ENCODE data around the gene EXOC5. TPM values are rescaled to one million over a fixed set of nuclear protein-coding genes. Genes with fewer than 3 reads are reported as not detected.
"Not testable (repeated sequence)": the region's sequence is repeated elsewhere in the genome, so short reads cannot be mapped to it uniquely, and the experiment has no call there.

Gene EXOC5
- total RNA-seq, 1 experiment from 2014 or later = 96.8 TPM

DNA sequence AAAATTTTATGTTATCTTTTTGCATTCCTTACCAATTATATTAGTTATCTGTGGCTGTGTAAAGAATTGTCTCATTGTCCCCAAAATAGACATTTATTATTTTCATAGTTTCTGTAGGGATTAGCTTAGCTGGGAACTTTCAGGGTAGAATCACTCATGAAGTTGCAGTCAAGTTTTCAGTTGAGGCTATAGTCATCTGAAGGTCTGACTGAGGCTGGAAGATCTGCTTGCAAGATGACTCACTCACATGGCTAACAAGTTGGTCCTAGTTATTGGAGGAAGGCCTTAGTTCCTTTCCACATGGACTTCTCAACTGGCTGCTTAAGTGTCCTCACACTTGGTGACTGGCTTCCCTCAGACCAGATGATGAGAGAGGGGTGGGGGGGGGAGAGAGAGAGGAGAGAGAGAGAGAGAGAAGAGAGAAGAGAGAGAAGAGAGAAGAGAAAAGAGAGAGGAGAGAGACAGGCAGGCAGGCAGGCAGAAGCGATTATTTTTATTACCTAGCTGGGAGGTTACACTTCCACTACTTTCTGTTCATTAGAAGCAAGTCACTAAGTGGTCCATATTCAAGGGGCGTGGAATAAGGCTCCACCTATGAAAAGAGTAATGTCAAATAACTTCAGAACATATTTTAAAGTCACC is 6.4 kb upstream of the EXOC5 start:
- Histone ChIP-seq H3K27ac (no peak overlapping the region), H3K4me1 (no peaks in the 10 kb centered on the region), H3K27me3 (no peaks in the 10 kb centered on the region), H3K36me3 (peaks cover 26% of the 10 kb centered on the region), H3K4me3 (no peak overlapping the region), H3K9me3 (replicated peaks) (no peaks in the 10 kb centered on the region)
- DNase-seq = no peak

DNA sequence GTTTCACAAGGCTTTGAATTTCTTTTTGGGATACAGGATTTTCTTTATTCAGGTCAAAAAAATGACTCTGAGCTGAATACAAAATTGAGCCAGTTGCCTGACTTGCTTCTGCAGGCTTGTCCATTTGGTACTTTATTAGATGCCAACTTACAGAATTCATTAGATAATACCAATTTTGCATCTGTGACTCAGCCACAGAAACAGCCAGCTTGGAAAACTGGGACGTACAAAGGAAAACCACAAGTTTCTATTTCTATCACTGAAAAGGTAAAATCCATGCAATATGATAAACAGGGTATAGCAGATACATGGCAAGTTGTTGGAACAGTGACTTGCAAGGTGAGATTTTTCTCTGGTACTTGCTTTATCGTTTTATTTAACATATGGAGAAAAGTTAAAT is 5.8 kb upstream of the EXOC5 start:
- no peak overlapping the region for H3K27ac ChIP-seq
- H3K9me3 ChIP-seq (replicated peaks) = no peaks in the 10 kb centered on the region
- no peaks in the 10 kb centered on the region for H3K4me1 ChIP-seq
- H3K4me3 ChIP-seq = no peak overlapping the region
- H3K27me3 ChIP-seq = no peaks in the 10 kb centered on the region
- H3K36me3 ChIP-seq = peaks cover 26% of the 10 kb centered on the region
- DNase-seq = no peak

DNA sequence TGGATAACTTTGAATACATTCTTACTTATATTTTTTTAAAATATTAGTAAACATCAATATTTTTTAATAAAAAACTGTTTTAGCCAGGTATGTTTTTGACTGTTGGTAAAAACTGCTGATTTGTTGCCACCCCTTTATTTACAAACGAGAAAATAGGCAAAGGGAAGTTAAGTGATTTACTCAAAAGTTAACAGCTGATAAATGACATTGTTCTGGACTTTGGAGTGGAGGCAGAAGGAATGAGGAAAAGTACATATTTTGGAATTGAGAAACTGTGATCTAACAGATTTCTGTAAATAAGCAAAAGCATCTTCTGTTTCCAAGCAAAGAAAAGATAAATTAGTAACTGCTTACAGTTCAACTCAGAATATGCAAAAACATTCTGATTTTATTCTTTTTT is 4.5 kb upstream of the EXOC5 start:
- no peaks in the 10 kb centered on the region for H3K27me3 ChIP-seq
- no peak overlapping the region for H3K4me3 ChIP-seq
- DNase-seq = no peak
- H3K27ac ChIP-seq = no peak overlapping the region
- peaks cover 26% of the 10 kb centered on the region for H3K36me3 ChIP-seq
- H3K4me1 ChIP-seq = no peaks in the 10 kb centered on the region
- no peaks in the 10 kb centered on the region for H3K9me3 ChIP-seq (replicated peaks)

DNA sequence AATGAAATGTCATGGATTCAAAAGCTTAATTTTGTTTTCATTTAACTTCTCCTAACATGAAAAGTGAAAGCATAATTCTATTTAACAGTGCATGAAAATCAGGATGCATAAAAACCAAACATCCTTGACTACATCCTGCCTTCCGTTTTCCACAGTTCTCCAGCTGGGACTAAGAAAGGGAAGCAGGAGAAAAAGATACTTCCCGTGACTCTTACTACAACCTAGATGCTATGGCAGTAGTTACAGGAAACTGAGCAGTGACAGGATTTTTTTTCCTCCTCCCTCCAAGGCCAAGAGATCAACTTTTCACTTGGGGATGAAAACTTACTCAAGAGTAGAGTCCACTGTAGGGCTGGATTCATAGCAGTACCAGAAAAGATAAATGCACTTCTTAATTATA is 2.6 kb downstream of the EXOC5 start:
- peaks cover 3% of the 10 kb centered on the region; the same call in 1 of the 2 replicates for H3K36me3 ChIP-seq
- no peak for DNase-seq
- H3K27me3 ChIP-seq = no peaks in the 10 kb centered on the region
- no peaks in the 10 kb centered on the region; the same call in 1 of the 2 replicates for H3K4me1 ChIP-seq
- no peaks in the 10 kb centered on the region for H3K9me3 ChIP-seq (replicated peaks)
- H3K4me3 ChIP-seq = no peak overlapping the region
- no peak overlapping the region for H3K27ac ChIP-seq

DNA sequence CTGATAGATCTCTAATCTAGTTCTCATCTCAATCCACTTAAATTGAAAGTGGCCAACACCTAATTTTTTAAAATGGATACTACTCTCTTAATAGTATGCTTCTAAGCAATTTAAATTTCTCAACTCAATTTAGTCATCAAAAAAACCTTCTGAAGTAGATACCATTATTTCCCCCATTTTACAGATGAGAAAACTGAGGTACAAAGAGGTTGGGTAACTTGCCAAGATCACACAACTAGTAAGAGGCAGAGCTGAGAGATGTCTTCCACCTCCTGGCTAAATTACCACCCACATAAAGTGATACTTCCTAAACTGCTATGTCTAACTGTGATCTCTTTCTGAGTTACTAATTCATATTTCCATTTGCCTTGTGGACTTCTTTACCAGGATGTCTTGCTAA is 6.6 kb downstream of the EXOC5 start:
- Histone ChIP-seq H3K9me3 (replicated peaks) (no peaks in the 10 kb centered on the region), H3K36me3 (no peaks in the 10 kb centered on the region; the same call in 1 of the 2 replicates), H3K27ac (no peak overlapping the region), H3K4me1 (no peaks in the 10 kb centered on the region; the same call in 1 of the 2 replicates), H3K27me3 (no peaks in the 10 kb centered on the region), H3K4me3 (no peak overlapping the region)
- no peak for DNase-seq

DNA sequence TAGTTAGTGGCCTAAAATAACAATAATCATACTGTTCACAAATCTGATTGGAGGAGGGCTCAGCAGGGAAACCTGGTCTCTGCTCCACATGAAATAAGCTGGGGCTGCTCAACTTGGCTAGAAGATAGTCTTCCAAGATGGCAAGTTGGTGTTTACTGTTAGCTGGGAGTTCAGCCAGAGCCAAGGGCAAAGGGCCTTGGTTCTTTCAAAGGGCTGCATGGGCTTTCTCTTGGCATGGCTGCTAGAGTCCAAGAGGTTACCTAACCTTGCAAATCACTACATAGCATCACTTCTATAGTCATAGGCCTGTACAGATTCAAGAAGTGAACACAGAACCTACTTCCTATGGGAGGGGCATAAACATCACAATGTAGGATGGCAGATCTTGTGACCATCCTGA is 7.1 kb downstream of the EXOC5 start:
- no peaks in the 10 kb centered on the region; the same call in 1 of the 2 replicates for H3K4me1 ChIP-seq
- H3K9me3 ChIP-seq (replicated peaks) = no peaks in the 10 kb centered on the region
- H3K27me3 ChIP-seq = no peaks in the 10 kb centered on the region
- H3K36me3 ChIP-seq = no peaks in the 10 kb centered on the region; the same call in 1 of the 2 replicates
- H3K4me3 ChIP-seq = no peak overlapping the region
- no peak overlapping the region for H3K27ac ChIP-seq
- no peak for DNase-seq

DNA sequence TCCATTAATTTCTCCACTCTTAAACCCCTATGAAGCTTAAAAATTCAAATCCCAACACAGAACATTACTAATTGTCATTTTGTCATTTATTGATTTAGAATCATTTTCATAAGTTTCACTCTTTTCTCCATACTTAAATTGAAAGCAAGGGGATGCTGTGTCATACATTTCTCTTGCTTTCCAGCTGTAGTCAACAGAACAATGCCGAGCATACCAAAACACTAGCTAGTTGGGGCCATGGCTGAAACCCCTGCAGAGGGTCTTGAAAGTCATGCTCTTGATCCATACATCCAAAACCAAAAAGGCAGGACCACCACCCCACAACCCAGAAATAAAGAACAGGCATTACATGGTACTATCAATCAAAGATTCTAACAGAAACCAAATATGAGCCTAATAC is 9.0 kb downstream of the EXOC5 start:
- Histone ChIP-seq H3K9me3 (replicated peaks) (no peaks in the 10 kb centered on the region), H3K4me1 (no peaks in the 10 kb centered on the region), H3K27ac (no peak overlapping the region), H3K36me3 (no peaks in the 10 kb centered on the region; the same call in 1 of the 2 replicates), H3K4me3 (no peak overlapping the region), H3K27me3 (no peaks in the 10 kb centered on the region)
- DNase-seq = no peak

DNA sequence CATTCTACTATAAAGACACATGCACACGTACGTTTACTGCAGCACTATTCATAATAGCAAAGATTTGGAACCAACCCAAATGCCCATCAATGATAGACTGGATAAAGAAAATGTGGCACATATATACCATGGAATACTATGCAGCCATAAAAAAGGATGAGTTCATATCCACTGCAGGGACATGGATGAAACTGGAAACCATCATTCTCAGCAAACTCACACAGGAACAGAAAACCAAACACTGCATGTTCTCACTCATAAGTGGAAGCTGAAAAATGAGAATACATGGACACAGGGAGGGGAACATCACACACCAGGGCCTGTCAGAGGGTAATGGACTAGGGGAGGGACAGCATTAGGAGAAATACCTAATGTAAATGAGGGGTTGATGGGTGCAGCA is 10.5 kb downstream of the EXOC5 start:
- H3K4me1 ChIP-seq; H3K27ac ChIP-seq; H3K4me3 ChIP-seq; DNase-seq; H3K36me3 ChIP-seq; H3K9me3 ChIP-seq (replicated peaks); H3K27me3 ChIP-seq: not testable (repeated sequence)

DNA sequence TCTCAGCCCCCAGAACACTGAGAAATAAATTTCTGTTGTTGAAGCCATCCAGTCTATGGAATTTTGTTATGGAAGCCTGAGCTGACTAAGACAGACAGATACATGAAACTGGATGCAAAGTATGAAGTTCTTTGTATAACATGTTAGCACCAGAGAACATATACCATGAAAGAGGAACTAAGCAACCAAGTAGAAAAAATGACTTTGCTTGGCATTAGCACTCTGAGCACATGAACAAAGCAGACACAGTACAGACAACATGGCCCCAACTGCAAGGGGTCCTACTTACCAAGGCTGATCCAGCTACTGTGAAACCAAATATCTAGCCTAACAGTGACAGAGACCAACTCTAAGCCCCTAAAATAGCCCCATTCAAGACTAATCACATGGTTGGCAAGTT is 13.8 kb downstream of the EXOC5 start:
- H3K4me1 ChIP-seq = no peaks in the 10 kb centered on the region
- H3K36me3 ChIP-seq = no peaks in the 10 kb centered on the region
- H3K27ac ChIP-seq = no peak overlapping the region
- DNase-seq = no peak
- no peaks in the 10 kb centered on the region for H3K9me3 ChIP-seq (replicated peaks)
- H3K27me3 ChIP-seq = no peaks in the 10 kb centered on the region
- no peak overlapping the region for H3K4me3 ChIP-seq

DNA sequence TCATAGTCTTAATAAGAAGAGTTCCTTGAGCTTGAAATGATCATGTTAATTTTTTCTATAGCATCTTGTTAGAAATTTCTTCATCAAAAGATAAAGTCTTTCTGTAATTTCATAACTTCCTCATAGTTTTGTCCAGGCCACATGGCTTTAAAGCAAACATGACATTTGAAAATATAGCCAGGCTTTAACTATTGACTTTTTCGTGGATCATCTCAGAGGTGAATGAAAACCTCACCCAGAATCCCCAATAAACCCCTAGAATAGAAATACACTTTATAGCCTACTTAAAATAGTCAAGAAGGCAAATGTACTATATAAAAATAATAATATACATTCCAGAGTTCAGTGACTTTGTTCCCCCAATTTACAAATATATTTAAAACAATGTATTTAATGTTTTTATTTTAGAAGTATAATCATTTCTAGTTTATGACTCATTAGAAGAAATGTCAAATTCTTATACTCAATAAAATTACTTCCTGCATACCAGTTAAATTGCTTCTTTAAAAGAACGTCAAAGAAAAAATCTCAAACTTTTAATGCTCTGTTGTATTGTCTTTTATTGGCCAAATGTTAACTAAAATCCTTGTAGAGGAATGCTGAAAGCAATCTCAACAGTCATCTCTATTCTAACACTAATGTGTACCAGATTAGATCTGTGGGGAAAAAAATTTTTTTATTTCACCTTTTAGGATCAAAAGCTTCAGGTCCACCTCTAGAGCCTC is 21.6 kb downstream of the EXOC5 start:
- no peak overlapping the region for H3K4me3 ChIP-seq
- no peak for DNase-seq
- no peaks in the 10 kb centered on the region for H3K4me1 ChIP-seq
- peaks cover 14% of the 10 kb centered on the region for H3K36me3 ChIP-seq
- H3K27me3 ChIP-seq = no peaks in the 10 kb centered on the region
- no peak overlapping the region for H3K27ac ChIP-seq
- H3K9me3 ChIP-seq (replicated peaks) = no peaks in the 10 kb centered on the region

DNA sequence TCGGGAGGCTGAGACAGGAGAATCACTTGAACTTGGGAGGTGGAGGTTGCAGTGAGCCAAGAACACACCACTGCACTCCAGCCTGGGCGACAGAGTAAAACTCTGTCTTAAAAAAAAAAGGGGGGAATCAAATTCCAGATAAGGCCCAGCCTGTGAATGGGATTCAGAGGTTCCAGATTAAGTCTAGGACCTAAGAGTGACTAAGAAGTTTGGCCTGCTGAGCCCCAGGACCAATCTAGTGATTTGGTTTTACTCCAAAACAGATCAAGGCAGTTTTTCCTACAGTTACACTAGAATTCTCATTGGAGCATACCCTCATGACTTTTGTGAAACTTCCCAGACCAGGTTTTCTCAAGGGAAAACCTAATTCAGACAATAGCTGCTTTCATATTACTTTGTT is 22.8 kb downstream of the EXOC5 start:
- Histone ChIP-seq H3K36me3 (peaks cover 17% of the 10 kb centered on the region), H3K4me1 (no peaks in the 10 kb centered on the region), H3K4me3 (no peak overlapping the region), H3K27me3 (no peaks in the 10 kb centered on the region), H3K27ac (no peak overlapping the region), H3K9me3 (replicated peaks) (no peaks in the 10 kb centered on the region)
- no peak for DNase-seq

DNA sequence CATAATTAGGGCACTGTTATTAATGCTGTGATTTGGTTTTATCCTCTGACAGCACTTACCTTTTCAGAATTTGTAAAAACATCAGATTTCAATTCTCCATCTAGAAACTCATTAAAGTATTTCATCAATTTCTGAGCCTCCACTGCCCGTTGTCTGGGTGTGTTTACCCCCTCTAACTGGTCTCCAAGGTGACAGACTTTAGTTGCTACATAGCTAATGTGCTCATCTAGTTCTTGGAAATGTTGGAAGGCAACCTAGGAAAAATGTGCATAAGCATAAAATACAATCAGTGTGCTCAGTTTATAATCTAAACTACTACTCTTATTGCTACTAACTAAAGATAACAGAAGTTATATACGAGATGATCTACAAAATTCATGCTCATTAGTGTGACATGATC is 24.6 kb downstream of the EXOC5 start:
- H3K36me3 ChIP-seq = peaks cover 20% of the 10 kb centered on the region
- no peak overlapping the region for H3K4me3 ChIP-seq
- no peaks in the 10 kb centered on the region for H3K4me1 ChIP-seq
- no peaks in the 10 kb centered on the region for H3K9me3 ChIP-seq (replicated peaks)
- DNase-seq = no peak
- H3K27ac ChIP-seq = no peak overlapping the region
- no peaks in the 10 kb centered on the region for H3K27me3 ChIP-seq

DNA sequence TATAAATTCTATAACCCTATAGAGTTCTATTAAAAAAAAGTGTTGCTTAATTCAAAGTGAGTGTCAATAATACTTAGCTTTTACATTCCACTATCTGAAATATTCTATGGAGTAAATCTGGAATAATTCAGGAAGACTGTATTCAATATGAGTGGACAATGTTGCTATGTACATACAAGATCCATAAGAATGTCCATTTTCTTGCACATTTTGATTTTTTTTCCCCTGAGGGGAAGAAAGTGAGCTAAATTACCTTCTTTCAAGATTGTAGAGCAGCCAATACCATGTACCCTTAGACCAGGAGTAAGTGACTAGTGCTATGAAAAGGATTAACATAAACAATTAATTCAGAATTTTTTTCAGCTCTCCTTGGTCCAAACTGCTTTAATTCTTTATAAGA is 25.4 kb downstream of the EXOC5 start:
- H3K4me3 ChIP-seq = no peak overlapping the region
- no peaks in the 10 kb centered on the region for H3K9me3 ChIP-seq (replicated peaks)
- H3K27ac ChIP-seq = no peak overlapping the region
- no peaks in the 10 kb centered on the region for H3K4me1 ChIP-seq
- peaks cover 25% of the 10 kb centered on the region for H3K36me3 ChIP-seq
- H3K27me3 ChIP-seq = no peaks in the 10 kb centered on the region
- no peak for DNase-seq

DNA sequence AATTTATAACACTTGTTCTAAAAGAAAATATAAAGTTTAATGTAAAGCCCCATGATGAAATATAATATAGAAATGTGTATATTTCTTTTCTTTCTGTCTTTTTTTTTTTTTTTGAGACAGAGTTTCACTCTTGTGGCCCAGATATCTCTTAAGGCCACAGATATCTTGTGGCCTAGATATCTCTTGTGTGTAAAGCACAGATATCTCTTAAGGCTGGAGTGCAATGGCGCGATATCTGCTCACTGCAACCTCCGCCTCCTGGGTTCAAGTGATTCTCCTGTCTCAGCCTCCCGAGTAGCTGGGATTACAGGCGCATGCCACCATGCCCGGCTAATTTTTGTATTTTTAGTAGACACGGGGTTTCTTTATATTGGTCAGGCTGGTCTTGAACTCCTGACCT is 28.6 kb downstream of the EXOC5 start:
- H3K36me3 ChIP-seq = peaks cover 22% of the 10 kb centered on the region
- not testable (repeated sequence) for DNase-seq; H3K4me3 ChIP-seq; H3K4me1 ChIP-seq; H3K27ac ChIP-seq; H3K9me3 ChIP-seq (replicated peaks); H3K27me3 ChIP-seq

DNA sequence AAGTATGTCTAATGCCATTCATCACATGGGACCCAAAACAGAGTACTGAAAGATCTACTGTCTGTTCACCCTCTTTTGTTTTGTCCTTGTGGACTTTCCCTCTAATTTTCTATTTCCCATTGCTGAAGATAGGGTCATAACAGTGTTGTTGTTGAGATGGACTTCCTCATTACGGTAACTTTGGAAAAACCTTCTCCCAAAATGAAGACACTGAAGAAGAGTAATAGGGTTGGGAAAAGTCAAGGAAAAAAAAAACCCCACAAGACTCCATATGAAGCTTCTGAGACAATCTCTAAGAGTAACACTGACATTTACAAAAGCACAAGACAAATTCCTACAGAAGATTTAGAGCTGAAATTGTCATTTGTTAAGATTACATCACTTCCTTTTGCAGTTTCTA is 36.7 kb downstream of the EXOC5 start:
- Histone ChIP-seq H3K4me1 (no peaks in the 10 kb centered on the region), H3K9me3 (replicated peaks) (no peaks in the 10 kb centered on the region), H3K4me3 (no peak overlapping the region), H3K27ac (no peak overlapping the region), H3K36me3 (peaks cover 49% of the 10 kb centered on the region), H3K27me3 (no peaks in the 10 kb centered on the region)
- no peak for DNase-seq

DNA sequence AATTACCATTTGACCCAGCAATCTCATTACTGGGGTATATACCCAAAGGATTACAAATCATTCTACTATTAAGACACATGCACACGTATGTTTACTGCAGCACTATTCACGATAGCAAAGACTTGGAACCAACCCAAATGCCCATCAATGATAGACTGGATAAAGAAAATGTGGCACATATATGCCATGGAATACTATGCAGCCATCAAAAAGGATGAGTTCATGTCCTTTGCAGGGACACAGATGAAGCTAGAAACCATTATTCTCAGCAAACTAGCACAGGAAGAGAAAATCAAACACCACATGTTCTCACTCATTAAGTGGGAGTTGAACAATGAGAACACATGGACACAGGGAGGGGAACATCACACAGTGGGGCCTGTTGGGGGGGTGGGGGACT is 40.4 kb downstream of the EXOC5 start:
- peaks cover 52% of the 10 kb centered on the region for H3K36me3 ChIP-seq
- not testable (repeated sequence) for H3K4me3 ChIP-seq; DNase-seq; H3K9me3 ChIP-seq (replicated peaks); H3K27me3 ChIP-seq; H3K4me1 ChIP-seq; H3K27ac ChIP-seq
